GM19463 (cell line): ENCODE data around the gene SIX1.

ENCODE experiments used
- ATAC-seq: cut with Tn5 transposase; IDR thresholded peaks from one replicate; pipeline ENCODE4 v1.9.1; 2021; ENCODE audit warnings: mild to moderate bottlenecking, moderate library complexity; ENCODE audit not compliant: unreplicated experiment

Gene SIX1

GRCh38 chr14:60655898-60656685, 6.8 kb upstream of the SIX1 start:
- ATAC-seq, result no peak

- ATAC-seq, result no peak
Observed at GRCh38 chr14:60655119-60655897, 6.0 kb upstream of the SIX1 start.

GRCh38 chr14:60654334-60654821, 5.1 kb upstream of the SIX1 start:
- ATAC-seq, result no peak

GRCh38 chr14:60653701-60654161, 4.5 kb upstream of the SIX1 start:
- no peak for ATAC-seq

- no peak for ATAC-seq
Observed at GRCh38 chr14:60652674-60653651, 3.7 kb upstream of the SIX1 start.

- ATAC-seq, result no peak
Observed at GRCh38 chr14:60651796-60652673, 2.8 kb upstream of the SIX1 start.

- ATAC-seq, result no peak
Observed at GRCh38 chr14:60651086-60651795, 2.0 kb upstream of the SIX1 start.

GRCh38 chr14:60650373-60650961, 1.2 kb upstream of the SIX1 start:
- ATAC-seq, result no peak

- no peak for ATAC-seq
Observed at GRCh38 chr14:60649875-60650372, 647 bp upstream of the SIX1 start.

- ATAC-seq, result no peak
Observed at GRCh38 chr14:60648249-60648933, 886 bp downstream of the SIX1 start.

GRCh38 chr14:60647837-60648248, 1.4 kb downstream of the SIX1 start:
- no peak for ATAC-seq

- no peak for ATAC-seq
Observed at GRCh38 chr14:60647081-60647836, 2.0 kb downstream of the SIX1 start.

GRCh38 chr14:60646226-60646818, 3.0 kb downstream of the SIX1 start:
- ATAC-seq, result no peak

- ATAC-seq, result no peak
Observed at GRCh38 chr14:60645126-60645741, 4.0 kb downstream of the SIX1 start.

- ATAC-seq, result no peak
Observed at GRCh38 chr14:60644666-60645065, 4.6 kb downstream of the SIX1 start.
